ENCODE results near the gene ITGA5. TPM values are rescaled to one million over a fixed set of nuclear protein-coding genes. Genes with fewer than 3 reads are reported as not detected.

Gene ITGA5
- total and polyA plus RNA-seq, 2 of the 13 experiments (the other 11 are each of a cell fraction or from before 2014, with no cell fraction given) = 0.20 to 0.40 TPM

- BruUV-seq (replicated peaks) = no TSS peak
- TF ChIP-seq ZNF660 (CRISPR knock-in tag; IDR thresholded peaks at IDR 0.05; ENCODE audit: borderline replicate concordance, low read depth) (no peak), ZNF12 (CRISPR knock-in tag; IDR thresholded peaks at IDR 0.05) (no peak), MTF2 (CRISPR knock-in tag; IDR thresholded peaks at IDR 0.05; ENCODE audit: borderline replicate concordance) (no peak), NCOA5 (CRISPR knock-in tag; IDR thresholded peaks at IDR 0.05) (no peak), SAFB2 (CRISPR knock-in tag; IDR thresholded peaks at IDR 0.05; ENCODE audit: borderline replicate concordance, low read depth) (no peak), ZNF20 (CRISPR knock-in tag; IDR thresholded peaks at IDR 0.05) (no peak), ZNF33B (CRISPR knock-in tag; IDR thresholded peaks at IDR 0.05) (no peak), ZNF672 (CRISPR knock-in tag; IDR thresholded peaks at IDR 0.05) (no peak), U2AF1 (optimal IDR thresholded peaks at IDR 0.05; ENCODE audit: low read depth, low read length) (no peak), ZBTB7A (CRISPR knock-in tag; IDR thresholded peaks at IDR 0.05) (no peak), JUN (CRISPR knock-in tag; IDR thresholded peaks at IDR 0.05) (no peak), GATAD1 (CRISPR knock-in tag; IDR thresholded peaks at IDR 0.05) (no peak), RFX1 (IDR thresholded peaks at IDR 0.05) (no peak), KLF13 (CRISPR knock-in tag; IDR thresholded peaks at IDR 0.05) (no peak), KDM6A (CRISPR knock-in tag; IDR thresholded peaks at IDR 0.05; ENCODE audit: low read depth) (no peak), ZNF460 (CRISPR knock-in tag; IDR thresholded peaks at IDR 0.05; ENCODE audit: borderline replicate concordance) (no peak), KLF6 (CRISPR knock-in tag; IDR thresholded peaks at IDR 0.05) (no peak)
- TF ChIP-seq, protein P1, sequence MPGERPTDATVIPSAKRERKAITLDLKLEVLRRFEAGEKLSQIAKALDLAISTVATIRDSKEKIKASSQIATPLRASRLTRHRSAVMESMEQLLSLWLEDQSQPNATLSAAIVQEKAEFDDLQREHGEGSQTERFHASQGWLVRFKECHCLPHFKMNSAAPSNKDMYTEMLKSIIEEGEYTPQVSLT (CRISPR knock-in tag; IDR thresholded peaks at IDR 0.05; ENCODE audit: borderline replicate concordance, low read depth) = no peak
- Histone ChIP-seq H4K20me1 (ENCODE audit: insufficient read depth, low read length) (no peaks in the 10 kb centered on the region), H3K36me3 (replicated peaks in 1 of 2; ENCODE audit: control insufficient read depth in 1 of 2, insufficient read depth in 2 of 2, low read length in 2 of 2) (no peaks in the 10 kb centered on the region), H3K4me2 (ENCODE audit: low read depth, low read length) (no peak overlapping the region), H2AFZ (ENCODE audit: low read length) (no peak overlapping the region), H3K9me3 (ENCODE audit: low read length) (no peaks in the 10 kb centered on the region), H3K27ac (ENCODE audit: extremely low read length, insufficient read depth, low read length) (no peak overlapping the region), H3K4me3 (replicated peaks in 1 of 3; ENCODE audit: insufficient read depth in 1 of 3, low read depth in 2 of 3, low read length in 3 of 3) (no peak overlapping the region), H3K27me3 (ENCODE audit: control insufficient read depth in 1 of 2, insufficient read depth in 2 of 2, low read length in 2 of 2) (peaks cover 0 to 2% of the 10 kb centered on the region in 2 experiments; a peak in 1 of 5 replicates), H3K79me2 (ENCODE audit: insufficient read depth, low read length) (no peaks in the 10 kb centered on the region), H3K4me1 (ENCODE audit: insufficient read depth, low read length) (no peaks in the 10 kb centered on the region), H3K9ac (ENCODE audit: insufficient read depth, low read depth, low read length) (no peak overlapping the region)
- DNase-seq (ENCODE audit: low spot score) = no peak
- 0% methylated on average over 1 of the region's 1 CpG for WGBS (ENCODE audit: low lambda C conversion rate)
- ATAC-seq = no peak
- intact Hi-C loops (cut with micrococcal nuclease; ENCODE audit: unreplicated experiment) = no loop called here
- ChIA-PET POLR2A (no interaction called here), CTCF (ENCODE audit: low intra/inter-chr PET ratio, low total read pairs) (no interaction called here)
- in situ Hi-C loops (cut with HindIII; ENCODE audit: extremely low pct_ligation_motif_present, low pct_unique_long_range_greater_than_20kb) = no loop called here
- no peak for FAIRE-seq
Measured at GRCh38 chr12:54465857-54466523, 46.9 kb upstream of the ITGA5 start.
